Effector CD8-positive, alpha-beta T cell (primary cell): ENCODE results near the gene SLC8A1.

Experiments
- DNase-seq: peaks from one replicate; lab custom pipeline; 2025; lab: John Stamatoyannopoulos, UW

The SLC8A1 gene

DNA sequence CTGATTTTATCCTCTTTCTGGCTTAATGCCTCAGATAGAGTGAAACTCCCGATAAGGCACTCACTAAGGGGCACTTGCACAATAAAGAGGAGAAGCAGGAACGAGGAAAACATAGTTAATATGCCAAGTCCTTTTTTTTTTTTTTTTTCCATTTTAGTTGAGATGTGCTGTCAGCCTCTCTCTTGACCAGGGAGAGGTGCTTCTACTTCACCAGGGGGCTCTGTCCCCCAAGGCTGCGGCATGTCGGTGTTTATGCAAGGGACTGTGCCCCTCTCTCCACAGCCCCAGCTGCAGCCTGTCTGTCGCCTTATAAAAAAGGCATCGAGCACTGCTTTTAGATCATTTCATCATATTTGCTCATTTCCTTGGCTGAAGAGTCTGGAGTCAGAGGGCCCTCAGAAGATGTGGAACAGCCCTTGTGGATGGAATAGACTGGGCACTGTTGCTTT lies 178.1 kb downstream of the SLC8A1 start:
- no peak for DNase-seq

DNA sequence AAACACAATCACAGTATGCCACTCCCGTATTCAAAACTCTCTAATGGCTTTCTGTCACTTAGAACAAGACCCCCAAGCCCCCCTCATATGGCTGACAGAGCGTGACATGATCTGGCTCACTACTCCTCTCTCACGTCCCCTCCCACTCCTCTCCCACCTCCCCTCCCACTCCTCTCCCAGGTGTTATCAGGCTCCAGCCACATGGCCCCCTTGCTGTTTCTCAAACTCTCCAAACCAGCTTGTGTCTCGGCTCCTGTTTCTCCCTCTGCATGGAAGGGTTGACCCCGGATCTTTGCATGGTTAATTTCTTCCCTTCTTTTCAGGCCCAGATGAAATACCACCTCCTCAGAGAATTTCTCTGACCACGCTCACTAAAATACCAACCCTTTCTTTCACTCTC lies 180.8 kb downstream of the SLC8A1 start:
- DNase-seq: no peak

GRCh38 chr2:40270372-40270771 lies 181.5 kb downstream of the SLC8A1 start:
- no peak for DNase-seq

- no peak for DNase-seq
Measured at GRCh38 chr2:40268566-40268965, 183.3 kb downstream of the SLC8A1 start.

- DNase-seq: no peak
Measured at GRCh38 chr2:40266201-40266600, 185.7 kb downstream of the SLC8A1 start.

GRCh38 chr2:40265602-40266001 lies 186.3 kb downstream of the SLC8A1 start:
- DNase-seq: no peak

GRCh38 chr2:40261042-40261441 lies 190.8 kb downstream of the SLC8A1 start:
- DNase-seq: no peak

DNA sequence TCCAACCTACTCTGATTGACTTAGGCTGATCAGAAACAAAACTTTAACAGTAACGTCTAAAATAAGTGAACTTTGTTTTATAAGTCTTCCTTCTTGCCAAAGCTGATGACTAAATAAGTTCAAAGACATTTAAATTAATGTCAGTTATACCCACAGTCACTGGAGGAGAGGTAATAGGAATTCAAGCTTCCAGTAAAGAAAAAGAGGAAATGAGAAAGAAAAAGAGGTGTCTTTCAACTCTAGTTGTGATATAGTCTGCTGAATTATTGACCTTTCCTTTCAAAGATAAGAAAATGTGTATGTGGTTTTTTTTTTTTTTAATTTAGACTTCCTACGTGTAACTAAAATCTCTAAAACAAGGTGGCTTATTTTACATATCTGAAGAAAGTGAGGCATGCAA lies 191.5 kb downstream of the SLC8A1 start:
- DNase-seq: no peak

GRCh38 chr2:40259900-40260299 lies 192.0 kb downstream of the SLC8A1 start:
- no peak for DNase-seq

GRCh38 chr2:40258135-40258457 lies 193.8 kb downstream of the SLC8A1 start:
- no peak for DNase-seq

- no peak for DNase-seq
Measured at GRCh38 chr2:40257340-40258134, 194.4 kb downstream of the SLC8A1 start.

GRCh38 chr2:40256649-40257048 lies 195.2 kb downstream of the SLC8A1 start:
- no peak for DNase-seq

- no peak for DNase-seq
Measured at GRCh38 chr2:40256008-40256407, 195.9 kb downstream of the SLC8A1 start.

- DNase-seq: no peak
Measured at GRCh38 chr2:40255103-40255502, 196.8 kb downstream of the SLC8A1 start.

DNA sequence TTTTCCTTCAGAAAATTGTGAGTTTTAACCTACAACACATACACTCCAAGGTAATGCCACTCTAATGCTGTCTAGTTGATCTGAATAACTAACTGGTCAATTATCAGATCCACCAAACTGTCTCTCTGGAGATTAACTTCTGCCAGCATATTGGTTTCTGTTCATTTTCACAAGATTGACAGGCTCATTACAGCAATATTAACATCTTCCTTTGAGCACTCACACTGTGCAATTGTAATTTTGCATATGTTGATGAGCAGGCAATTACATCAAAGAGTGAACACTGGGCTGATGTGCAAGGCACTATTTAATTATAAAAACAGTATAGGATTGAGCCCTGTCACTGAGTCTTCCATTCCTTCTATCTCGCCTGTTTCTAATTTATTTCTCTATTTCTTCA lies 197.3 kb downstream of the SLC8A1 start:
- no peak for DNase-seq

GRCh38 chr2:40251137-40251536 lies 200.8 kb downstream of the SLC8A1 start:
- DNase-seq: no peak

GRCh38 chr2:40249577-40249976 lies 202.3 kb downstream of the SLC8A1 start:
- DNase-seq: no peak

DNA sequence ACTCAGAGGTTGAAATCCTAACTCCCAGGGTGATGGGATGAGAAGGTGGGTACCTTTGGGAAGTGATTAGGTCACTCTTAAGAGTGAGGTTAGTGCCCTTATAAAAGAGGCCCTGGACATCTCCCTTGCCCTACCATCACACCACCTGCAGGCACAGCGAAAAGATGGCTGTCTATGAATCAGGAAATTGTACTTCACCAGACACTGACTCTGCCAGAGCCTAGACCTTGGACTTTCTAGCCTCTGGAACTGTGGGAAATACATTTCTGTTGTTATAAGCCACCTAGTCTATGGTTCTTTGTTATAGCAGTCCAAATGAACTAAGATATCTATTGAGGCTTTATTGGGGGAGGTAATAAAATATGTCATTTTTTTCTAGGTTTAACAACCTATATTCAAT lies 203.6 kb downstream of the SLC8A1 start:
- DNase-seq: no peak

DNA sequence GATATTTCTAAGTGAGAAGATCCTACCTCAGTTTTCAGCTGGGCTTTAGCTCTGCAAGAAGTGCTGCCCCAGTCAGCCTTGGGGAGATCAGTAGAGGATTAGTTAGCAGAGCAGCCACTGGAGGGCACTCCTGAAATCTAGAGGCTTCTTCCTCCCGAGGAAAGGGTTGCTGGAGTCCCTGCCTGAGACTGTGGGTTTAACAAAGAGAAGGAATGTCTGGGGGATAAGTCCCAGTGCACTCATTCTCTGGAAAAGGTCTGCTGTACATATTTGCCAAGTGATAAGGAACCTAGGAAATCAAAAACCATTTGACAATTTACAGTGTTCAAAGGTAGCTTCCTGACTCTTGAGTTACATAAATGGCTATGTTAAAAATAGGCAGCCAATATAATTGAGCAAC lies 207.2 kb downstream of the SLC8A1 start:
- no peak for DNase-seq

GRCh38 chr2:40244251-40244650 lies 207.6 kb downstream of the SLC8A1 start:
- DNase-seq: no peak

GRCh38 chr2:40243581-40244187 lies 208.2 kb downstream of the SLC8A1 start:
- no peak for DNase-seq

DNA sequence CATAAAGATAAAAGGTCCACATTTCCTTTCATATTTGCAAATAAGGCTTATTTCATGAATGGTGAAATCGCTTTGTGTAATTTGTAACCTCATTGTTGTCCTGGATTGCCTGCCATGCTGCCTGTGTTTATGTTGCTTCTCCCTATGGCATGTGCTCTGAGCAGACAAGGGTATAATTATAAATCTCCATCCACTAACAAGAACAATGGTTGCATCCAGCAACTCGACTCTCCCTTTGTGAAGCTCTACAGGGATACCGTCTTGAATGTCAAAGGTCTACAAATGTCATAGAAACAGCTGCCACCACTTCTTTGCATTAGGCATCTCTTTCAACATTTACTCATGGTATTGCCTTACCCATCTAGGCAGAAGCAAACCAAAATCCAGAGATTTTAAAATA lies 209.6 kb downstream of the SLC8A1 start:
- DNase-seq: no peak

GRCh38 chr2:40240070-40240469 lies 211.8 kb downstream of the SLC8A1 start:
- no peak for DNase-seq
